Measurements from ENCODE around the gene CBFA2T3.

The CBFA2T3 gene

DNA sequence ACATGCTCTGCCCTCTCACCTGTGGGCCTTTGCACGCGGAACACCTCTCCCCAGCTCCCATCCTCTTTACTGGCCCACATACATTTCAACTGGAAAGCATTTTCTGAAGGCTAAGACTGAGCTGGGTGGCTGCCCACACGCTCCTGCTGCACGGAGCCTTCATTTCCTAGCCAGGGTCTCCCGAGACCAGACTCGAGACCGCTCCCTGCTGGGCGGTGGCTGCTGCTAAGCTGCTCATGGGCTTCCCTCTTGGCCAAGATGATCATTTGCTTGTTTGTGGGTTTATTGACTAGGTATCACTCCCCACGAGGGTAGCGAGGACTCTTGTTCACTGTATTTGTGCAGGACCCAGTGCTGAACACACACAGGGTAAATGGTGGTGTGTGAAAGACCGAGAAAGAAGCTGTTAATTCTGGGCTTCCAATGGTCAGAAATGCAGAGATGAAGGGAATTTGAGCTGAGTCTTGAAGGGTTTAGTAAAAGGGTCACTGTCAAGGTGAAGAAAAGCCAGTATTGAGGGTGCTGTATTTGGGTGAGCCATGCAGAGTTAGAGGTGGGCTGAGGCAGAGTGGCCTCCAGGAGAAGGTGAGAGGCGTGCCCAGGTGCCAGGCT is 119.2 kb downstream of the CBFA2T3 start:
- peak; percentile 20 to 40 for DNase-seq (ENCODE audit: low read depth in 2 of 2)

- peak; percentile 84 to 87 for DNase-seq (ENCODE audit: low read depth in 2 of 2)
These were observed 119.9 kb downstream of the CBFA2T3 start, which contains the start of the genes GALNS and TRAPPC2L for GRCh38 chr16:88856828-88857727. Gene GALNS, minus strand, starts transcription at chr16:88856947. Its CDS starts 70 bp downstream, at chr16:88856877. Gene TRAPPC2L, plus strand, starts transcription at chr16:88857127. Its CDS starts 24 bp downstream, at chr16:88857151.

DNA sequence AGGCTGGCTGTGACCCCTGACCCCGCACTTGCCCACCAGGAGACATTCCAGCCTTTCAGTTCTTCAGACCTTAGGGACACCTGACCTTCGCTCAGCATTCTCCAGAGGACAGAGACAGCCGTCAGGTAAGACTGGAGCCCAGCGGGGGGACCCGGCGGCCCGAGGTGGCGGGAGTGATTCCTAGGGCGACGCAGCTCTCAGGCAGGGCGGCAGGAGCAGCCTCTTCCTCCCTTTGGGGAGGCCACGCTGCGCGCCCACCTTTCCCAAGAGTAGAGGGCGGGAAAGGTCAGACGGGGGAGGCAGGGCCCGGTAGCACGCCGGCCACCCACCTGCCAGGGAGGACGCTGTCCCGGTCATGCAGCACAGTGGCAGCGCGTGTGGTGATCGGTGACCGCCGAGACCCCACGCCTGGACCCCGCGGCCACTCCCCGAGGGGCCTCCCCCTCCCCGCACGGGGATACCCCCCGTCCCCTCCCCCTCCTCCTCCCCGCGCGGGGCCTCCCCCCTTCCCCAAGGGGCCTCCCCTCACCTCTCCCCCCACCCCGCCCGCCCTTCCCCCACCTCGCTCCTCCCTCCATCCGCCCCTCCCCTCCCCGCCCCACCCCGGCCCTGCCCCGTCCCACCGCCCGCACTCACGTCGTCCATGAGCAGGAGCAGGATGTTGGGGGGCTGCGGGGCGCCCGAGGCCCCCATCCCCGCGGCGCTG is 120.7 kb downstream of the CBFA2T3 start:
- DNase-seq (ENCODE audit: low read depth in 2 of 2) = no peak

DNA sequence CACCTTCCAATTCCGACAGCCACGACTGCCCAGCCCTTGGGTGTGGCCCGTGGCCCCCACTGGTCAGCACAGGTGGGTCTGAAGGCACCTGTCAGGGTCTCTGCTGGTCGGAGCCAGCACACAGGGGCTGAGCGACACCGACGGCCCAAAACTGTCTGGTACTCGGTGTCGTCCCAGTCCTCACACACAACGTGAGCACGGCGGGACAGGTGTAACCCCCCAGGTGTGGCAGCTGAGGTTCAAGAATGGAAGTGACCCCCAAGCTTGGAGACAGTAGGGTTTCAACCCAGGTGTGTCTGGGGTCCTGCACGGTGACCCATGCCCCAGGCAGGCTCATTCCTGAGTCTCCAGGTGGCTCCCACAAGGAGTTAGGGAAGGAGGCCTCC is 121.3 kb downstream of the CBFA2T3 start:
- no peak for DNase-seq (ENCODE audit: low read depth in 2 of 2)

DNA sequence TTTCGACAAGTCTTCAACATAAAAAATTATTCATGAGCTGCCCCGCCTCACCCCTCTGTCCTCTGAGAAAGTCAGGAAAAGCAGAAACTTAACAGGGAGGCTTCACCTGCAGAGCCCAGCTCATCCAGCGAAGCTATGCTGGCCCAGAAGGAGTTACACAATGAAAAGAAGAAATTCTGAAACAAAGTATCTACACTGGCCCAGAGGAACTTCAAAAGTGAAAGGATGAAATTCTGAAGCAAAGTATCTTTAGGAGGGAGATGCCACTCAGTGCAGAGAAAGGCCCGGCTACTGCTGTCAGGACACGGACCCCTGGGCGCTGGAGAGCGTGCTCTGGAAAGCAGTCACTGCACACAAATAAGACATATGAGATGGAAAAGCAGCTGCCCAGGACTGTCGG is 121.8 kb downstream of the CBFA2T3 start:
- no peak for DNase-seq (ENCODE audit: low read depth in 2 of 2)

DNA sequence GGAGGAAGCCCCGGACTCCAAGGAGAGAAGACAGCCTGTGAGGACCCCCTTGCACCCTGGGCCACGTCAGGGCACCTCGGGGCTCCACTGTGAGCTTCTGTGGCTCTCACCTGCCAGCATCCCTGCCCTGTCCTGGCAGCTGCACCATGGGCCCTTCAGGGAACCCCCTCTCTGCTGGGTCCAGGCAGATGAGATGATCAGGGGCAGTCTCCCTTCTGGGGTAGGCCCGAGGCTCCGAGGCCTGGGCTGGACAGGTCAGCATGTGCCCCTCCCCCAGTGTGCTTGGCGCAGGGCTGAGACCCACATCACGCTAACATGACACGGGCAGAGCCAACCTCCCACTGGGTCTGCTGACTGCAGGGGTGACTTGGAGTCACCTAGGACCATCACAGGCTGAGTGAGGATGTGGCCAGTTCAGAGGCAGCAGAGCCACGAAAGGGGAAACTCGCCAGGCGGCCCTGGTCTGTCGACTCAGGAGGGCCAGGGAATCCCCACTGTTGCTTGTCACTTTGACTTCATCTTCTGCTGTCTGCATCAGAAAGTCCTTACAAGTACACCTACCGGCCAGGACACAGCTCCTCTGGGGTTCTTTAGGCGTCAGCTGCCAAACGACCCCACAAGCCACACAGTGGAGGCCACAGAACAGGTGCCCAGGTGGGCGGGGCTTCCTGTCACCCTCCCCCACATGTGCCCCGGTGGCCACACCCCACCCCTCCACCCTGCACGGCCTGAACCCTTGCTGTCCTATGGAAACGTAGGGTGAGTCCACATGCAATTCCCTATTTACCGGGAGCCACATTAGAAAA is 122.5 kb downstream of the CBFA2T3 start:
- DNase-seq (ENCODE audit: low read depth in 2 of 2) = no peak

- no peak for DNase-seq (ENCODE audit: low read depth in 2 of 2)
These were observed 123.6 kb downstream of the CBFA2T3 start for GRCh38 chr16:88853325-88853941.

DNA sequence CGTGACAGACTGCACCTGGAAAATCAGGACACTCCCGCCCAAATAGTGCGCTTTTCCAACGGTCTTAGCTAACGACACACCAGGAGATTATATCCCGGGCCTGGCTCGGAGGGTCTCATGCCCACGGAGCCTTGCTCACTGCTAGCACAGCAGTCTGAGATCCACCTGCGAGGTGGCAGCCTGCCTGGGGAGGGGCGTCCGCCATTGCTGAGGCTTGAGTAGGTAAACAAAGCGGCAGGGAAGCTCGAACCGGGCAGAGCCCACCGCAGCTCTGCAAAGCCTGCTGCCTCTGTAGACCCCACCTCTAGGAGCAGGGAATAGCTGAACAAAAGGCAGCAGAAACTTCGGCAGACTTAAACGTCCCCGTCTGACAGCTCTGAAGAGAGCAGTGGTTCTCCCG is 125.4 kb downstream of the CBFA2T3 start:
- no peak for DNase-seq (ENCODE audit: low read depth in 2 of 2)

- no peak for DNase-seq (ENCODE audit: low read depth in 2 of 2)
These were observed 126.3 kb downstream of the CBFA2T3 start for GRCh38 chr16:88850531-88851199.

- DNase-seq (ENCODE audit: low read depth in 2 of 2) = no peak
These were observed 128.4 kb downstream of the CBFA2T3 start for GRCh38 chr16:88848557-88848956.

DNA sequence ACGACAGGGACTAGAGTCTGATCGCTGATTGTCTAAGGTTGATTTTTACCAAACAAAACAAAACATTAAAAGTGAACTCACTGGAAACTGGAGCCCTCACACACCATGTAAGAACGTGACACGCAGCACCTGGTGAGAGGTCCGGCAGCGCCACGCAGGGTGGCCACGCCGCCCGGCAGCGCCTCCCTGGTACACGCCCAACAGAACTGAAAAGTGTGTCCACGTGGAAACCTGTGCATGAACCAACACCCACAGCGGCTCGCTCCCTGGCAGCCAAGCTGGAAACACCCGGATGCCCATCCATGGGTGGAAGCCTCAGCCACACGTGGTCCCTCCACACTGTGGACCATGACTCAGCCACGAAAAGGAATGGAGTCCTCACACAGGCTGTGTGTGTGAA is 129.4 kb downstream of the CBFA2T3 start:
- DNase-seq (ENCODE audit: low read depth in 2 of 2) = no peak

DNA sequence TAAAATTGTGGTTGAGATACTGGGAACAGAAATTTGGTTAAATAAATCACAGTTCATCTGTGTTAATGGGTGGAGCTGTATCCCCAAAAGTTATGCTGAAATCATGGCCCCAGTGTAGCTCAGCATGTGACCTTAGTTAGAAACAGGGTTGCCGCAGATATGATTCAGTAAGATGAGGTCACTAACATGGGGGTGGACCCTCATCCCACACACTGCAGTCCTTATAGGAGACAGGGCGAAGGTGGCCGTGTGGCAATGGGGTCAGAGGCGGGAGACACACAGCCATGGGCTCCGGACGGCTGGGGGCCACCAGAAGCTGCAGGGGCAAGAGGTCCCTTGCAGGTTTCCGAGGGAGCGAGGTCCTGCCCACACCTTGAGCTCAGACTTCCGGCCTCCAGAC is 130.9 kb downstream of the CBFA2T3 start:
- DNase-seq (ENCODE audit: low read depth in 2 of 2) = no peak

DNA sequence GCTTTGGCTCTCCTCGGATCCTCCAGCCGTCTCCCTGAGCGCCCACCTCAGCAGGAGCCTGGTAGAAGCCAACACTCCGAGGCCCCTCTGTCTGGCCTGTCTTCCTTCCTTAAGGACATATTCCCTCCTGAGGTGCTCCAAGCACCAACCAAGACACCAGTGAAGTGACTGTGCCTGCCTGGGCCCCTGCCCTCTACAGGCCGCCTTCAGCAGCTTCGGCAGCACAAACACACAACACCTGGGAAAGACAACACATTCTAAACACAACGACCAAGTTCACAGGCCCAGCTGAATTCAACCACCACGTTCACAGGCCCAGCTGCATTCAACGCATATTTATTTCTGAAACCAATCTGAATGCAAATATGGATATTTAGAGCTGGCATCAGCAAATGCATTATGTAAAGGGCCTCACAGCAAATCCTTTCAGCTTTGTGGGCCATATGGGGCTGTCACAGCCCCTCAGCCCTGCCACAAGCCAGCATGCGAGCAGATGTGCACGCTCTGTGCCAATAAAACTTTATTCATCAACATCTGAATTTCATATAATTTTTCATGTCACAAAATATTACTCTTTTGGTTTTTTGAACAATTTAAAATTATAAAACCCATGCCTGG is 132.5 kb downstream of the CBFA2T3 start:
- DNase-seq (ENCODE audit: low read depth in 2 of 2) = no peak

DNA sequence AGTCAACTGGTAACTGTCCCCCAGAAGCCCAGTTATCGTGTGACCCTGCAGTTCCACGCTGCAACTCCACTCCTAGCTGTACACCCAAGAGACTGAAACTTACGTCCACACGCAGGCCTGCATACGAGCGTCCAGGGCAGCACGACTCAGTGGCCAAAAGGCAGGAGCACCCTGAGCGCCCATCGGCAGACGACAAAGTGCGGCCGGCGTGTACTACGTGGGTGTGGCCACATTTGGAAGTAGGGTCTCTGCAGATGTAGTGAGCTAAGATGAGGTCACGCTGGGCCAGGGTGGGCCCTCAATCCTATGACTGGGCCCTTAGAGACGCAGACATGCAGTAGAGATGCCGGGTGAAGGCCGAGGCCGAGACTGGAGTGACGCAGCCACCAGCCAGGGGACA is 133.8 kb downstream of the CBFA2T3 start:
- no peak for DNase-seq (ENCODE audit: low read depth in 2 of 2)

DNA sequence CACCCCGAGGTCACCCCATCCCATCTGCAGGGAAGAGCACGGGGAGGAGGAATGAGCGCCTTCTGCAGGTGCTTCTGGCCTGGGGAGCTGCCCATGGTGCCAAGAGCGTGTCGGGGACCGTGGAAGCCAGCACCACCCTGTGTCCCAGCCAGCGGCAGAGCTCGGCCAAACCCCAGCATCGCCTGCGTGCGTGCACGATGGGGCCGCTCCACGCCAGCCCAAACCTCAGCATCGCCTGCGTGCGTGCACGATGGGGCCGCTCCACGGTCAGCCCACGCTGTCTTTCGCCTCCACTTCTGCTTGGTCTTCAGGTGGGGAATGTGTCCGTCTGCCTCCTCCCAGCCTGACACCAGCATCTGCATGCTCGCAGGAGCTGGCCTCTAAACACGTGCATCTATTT is 134.2 kb downstream of the CBFA2T3 start:
- no peak for DNase-seq (ENCODE audit: low read depth in 2 of 2)

DNA sequence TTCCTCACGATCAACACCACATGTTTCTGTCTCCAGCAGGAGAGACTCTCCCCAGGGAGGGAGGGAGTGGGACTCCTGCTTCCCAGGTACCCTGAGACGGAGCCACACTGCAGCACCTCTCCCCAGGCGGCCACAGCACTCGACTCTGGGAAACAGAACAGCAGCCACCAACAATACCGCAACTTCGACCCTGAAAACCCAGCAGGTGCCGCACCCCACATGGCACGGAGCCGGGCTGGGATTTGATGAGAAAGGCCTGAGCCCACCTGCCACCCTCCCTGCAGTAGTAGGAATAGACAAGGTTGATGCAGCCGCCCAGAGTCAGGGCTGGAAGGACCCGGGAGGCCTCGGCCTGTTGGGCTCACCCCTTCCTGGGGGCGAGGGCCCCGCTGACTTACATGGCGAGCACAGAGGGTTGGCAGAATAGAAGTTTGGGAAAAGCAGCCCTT is 134.7 kb downstream of the CBFA2T3 start:
- no peak for DNase-seq (ENCODE audit: low read depth in 2 of 2)

DNA sequence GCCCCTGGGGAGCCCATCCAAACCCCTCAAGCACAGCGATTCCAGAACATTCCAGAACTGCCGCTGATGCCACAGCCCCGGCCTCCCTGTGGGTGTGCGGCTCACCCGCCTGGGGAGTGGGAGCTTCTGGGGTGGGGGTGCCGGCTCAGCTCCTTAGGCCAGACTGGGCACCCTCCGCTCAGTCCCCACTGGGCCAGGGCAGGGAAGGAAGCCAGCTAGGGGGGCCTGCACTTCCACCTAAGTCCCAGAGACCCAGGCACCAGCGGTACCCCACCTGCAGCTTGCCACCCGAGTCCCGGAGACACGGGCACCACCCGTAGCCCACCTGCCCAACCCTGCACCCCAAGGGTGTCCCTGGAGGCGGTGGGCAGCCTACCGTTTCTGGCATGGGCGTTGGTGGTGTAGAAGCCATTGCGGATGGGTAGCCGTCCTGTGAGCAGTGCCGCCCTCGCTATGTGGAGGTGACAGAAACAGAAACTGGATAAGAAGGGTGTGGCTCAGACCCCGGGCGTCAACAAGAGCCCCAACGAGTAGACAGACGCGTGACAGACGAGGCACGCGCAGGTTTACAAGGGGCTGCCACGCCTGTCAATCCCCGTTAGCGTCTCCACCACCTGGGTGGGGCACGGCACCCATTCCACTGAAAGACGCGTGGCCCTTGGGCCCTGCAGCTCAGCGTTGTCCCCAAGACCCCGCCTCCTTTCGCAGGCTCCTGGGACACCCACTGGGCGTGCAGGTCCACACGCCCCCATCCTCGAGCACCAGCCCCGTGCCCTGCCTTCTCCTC is 135.3 kb downstream of the CBFA2T3 start:
- no peak for DNase-seq (ENCODE audit: low read depth in 2 of 2)

DNA sequence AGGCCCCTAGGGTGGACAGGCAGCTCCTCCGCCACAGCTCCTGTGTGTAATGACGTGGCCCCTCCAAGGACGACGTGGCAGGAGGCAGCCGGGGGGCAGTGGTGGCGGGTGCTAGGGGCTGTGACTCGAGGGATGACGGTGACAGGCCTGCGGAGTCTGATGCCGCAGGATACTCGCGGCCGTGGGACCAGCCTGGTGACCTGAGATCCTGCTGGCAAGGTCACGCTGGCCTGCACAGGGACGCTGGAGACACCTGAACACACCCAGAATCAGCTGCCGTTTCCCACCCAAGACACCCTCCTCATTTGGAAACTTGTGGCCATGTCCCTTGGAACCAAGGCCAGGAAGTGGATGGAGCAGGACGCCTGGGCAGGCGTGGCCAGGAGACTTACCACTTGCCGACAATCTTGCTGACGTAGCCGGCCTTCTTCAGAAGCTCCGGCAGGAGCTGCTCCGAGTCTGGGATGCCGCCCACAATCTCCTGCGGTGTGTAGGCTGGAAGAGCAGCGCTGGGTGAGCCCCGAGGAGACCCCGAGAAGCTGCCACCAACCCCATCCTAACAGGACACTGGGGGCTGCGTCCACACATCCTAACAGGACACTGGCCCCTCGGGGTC is 136.3 kb downstream of the CBFA2T3 start:
- DNase-seq (ENCODE audit: low read depth in 2 of 2) = no peak

All from fibroblast of skin of left quadriceps (primary cell).